ENCODE results near the gene DOCK8.

- TF ChIP-seq CTCF (conservative IDR thresholded peaks at IDR 0.05; ENCODE audit: low read depth, low read length) (no peak), RCOR1 (IDR thresholded peaks at IDR 0.05; ENCODE audit: insufficient replicate concordance, low read length) (no peak), CEBPB (IDR thresholded peaks at IDR 0.05; ENCODE audit: low read depth, low read length) (no peak), POLR2A (IDR thresholded peaks at IDR 0.05; ENCODE audit: low read depth, low read length) (no peak), MXI1 (IDR thresholded peaks at IDR 0.05; ENCODE audit: borderline replicate concordance, low read depth, low read length) (no peak), RAD21 (IDR thresholded peaks at IDR 0.05; ENCODE audit: low read length) (no peak), MAFK (IDR thresholded peaks at IDR 0.05; ENCODE audit: low read depth, low read length) (no peak), NFE2L2 (IDR thresholded peaks at IDR 0.05; ENCODE audit: low read depth, low read length) (no peak), FOS (IDR thresholded peaks at IDR 0.05; ENCODE audit: low read depth, low read length) (no peak), USF2 (IDR thresholded peaks at IDR 0.05; ENCODE audit: low read depth, low read length) (no peak)
These were observed 248.9 kb downstream of the DOCK8 start for GRCh38 chr9:463455-464171.
